Stimulated activated CD4-positive, alpha-beta T cell treated with anti-CD3 and anti-CD28 coated beads, Interleukin-12 subunit alpha, Interleukin-12 subunit beta, amount 100 ng/mL, for 48 hours (primary cell): ENCODE data around the gene HCN1.

ENCODE experiments used
- DNase-seq, 3 donors: peaks; one replicate each; pipeline ENCODE4 v3.0.0-alpha.2; 2020; ENCODE audit warnings: low read depth in 2 of 3, low spot score in 1 of 3

Gene HCN1

DNA sequence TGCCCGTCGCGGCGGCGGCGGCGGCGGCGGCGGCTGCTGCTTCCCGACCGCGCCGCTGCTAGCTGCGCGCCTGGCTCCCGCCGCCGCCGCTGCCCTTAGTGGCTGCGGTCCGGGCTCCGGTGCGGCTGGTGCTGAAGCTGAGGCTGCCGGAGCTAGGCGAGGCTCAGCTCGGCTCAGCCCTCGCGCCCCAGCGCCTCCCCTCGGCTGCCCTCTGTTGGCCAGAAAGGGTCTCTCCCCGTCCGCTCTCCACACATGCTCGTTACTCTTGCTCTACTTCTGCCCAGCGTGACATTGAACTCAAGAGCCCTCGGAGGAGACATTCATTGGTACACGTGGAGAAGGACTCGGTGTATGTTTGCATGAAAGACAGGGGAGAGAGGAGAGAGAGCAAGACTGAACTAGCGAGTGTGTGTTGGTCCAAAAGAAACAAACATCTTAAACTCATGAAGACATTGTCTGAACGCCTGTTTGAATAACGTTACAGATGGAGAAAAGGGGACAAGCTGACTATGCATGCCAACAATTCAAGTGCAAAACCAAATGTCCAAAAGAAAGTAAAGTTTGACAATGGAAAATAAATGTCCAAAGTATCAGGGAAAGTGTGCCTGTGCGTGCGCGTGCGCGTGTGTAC, at the start of gene HCN1:
Gene HCN1 (minus strand): TSS at position 175 of the 631 bp plus-strand sequence.
- DNase-seq: peak; percentile 30 to 40 (median 35)

DNA sequence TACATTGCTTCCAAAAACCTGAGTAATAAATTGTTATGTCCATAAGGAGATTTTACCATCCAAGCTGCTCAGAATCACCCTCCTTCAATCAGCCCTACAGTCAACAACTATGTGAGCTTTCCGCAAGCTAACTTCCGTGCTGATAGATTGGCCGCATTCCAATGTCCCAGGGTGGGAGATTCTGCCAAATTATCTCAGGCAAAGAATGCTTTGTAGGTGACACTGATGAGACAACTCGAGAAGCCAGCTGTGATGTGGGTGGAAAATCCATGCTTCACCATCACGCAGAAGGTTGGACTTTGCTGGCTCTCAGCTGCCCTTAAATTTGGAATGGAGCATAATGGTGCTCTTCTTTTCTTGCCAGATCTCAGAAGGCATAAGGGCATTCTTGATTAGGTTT, 44.9 kb upstream of the HCN1 start:
- DNase-seq: no peak

DNA sequence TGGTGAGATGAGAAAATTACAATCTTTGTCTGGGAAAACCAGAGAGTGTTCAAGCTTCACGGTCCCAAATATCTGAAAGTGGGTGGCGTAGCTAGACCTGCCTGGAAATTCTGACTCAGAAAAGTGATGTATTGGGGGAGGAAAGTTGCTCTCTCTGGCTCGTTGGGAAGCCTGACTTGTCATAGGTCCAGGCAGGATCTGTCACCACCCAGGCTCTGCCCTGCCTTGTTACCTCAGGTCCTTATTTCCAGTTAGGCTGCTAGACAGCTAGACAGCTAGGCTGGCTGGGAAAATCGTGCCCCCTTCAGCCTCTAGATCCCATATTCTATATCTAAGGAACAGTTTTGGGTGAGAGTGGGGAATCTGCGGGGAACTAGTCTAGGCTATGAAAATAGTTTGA, 41.0 kb upstream of the HCN1 start:
- no peak for DNase-seq

DNA sequence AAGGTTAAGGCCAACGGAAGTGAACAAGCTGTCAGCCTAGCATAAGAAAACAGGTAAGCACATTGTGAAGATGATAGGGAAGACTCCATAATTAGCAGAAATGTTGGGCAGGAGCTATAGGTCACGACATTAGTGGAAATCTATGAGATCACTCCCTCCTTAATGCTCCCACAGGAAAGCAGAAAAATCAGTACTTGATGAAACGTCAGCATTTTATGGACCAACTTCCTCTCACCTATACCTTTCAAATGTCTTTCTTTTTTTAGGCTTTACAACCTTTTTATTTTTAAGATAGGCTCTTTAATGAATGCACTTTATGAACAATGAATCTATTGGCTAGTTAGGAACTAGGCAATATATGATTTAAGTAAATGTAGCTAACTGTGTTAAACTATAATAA, 29.4 kb upstream of the HCN1 start:
- no peak for DNase-seq

DNA sequence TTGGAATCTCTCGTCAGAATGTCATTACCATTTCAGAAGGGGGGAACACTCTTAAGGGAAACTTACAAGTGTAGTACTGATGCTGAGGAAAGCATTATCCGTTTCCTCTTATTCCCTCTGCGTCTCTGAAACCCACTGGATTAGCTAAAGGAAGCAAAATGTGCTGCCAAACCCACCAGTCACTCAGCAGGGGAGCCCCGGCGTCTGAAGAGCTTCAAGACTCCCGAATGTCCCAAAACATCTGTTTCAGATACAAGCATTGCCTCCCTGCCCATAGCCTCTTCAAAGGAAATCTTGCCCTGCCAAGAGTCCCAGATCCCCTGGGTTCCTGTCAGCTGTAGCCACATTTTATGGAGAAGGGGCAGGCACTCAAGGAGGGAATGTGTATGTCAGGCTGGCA, 1.0 kb upstream of the HCN1 start:
- DNase-seq: no peak

DNA sequence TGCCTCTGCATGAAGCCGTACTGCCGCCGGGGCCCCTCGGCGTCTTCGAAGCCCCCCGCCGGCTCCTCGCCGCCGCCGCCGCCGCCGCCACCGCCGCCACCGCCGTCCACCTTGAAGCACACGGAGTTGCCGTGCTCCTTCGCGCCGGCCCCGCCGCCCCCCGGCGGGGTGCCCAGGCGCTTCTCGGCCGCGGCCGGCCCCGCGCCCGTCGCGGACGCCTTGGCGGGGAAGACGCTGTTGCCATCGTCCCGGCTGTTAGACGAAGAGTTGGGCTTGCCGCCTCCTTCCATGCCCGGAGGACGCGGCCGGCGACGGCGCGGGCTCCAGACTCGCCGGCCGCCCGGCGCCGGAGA, 400 bp downstream of the HCN1 start:
- no peak for DNase-seq

DNA sequence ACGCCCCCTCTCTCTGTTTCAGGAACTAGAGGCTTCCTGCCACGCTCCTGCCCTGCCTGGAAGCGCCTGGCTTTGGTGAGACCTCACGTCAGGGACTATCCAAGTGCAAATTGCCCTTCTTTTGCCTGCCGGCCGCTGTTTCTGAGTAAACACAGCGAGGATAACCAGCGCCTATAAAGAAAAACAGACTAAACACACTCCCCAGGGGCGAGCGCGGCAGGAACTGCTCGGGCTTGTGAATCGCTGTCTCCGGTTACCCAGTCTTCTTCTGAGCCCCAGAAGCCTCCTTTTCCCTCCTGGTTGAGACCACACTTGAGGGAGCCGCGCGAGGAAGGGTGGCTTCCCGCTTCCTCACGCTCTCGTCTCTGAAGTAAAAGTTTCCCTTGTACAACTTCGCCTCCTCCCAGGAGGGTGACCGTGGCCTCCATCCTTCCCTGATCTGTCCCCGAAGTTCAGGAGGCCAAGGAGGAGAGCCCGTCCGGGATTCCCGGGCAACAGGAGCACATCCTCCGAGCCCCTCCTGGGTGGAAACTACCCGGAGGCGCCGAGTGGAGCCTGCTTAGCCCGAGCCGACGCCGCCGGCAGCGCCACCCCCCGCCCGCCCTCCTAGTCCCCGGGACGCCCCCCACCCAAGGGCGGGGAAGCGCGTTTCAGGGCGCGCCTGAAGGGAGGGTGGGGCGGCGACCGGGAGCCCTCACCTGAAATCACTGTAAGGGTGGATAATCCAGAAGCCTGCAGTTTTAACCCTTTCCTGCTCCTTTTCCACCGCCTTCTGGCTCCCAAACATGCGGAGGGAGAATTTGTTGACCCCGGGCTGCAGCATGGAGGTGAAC, 993 bp downstream of the HCN1 start:
- DNase-seq: no peak

DNA sequence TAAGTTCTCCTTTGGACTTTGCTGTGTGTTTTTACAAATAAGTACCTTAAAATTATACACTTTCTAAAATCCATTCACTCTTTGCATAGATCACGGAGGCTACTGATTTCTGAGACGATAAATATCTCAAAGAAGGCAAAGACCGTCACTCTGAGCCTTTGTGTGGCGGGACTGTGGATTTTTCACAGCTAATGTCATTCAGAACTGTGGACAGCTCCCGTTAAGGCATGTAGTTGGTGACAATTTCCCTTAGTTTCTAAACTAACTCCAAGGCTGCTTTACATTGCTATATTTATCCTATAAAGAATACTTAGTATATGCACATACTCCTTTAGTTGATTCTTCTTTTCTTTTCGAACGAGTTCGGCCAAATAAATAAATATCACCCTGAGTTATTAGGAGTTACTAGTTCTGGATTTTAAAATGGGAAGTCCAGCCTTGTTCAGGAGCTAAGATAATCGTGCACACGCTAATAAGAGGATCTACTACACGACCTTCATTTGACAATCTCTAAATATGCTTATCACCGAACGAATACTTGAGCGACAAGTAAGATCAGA, 1.8 kb downstream of the HCN1 start:
- no peak for DNase-seq

DNA sequence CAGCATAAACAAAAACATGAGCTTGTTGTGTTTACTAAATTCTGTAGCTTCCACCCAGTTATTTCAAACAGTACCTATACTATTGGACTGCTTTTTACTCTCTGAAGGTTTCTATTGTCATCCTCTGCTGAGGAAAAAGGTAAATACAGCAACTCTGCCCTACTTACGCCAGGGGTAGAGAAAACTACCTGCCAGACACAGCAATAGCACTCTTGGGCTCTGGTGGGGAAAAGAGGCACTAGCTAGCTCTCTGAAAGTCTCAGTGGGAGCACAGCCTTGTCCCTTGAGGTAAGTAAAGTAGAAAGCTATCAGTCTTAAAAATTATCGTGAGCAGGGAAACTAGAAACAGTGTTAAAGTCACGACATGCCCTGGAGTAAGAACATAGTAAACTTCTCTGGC, 3.7 kb downstream of the HCN1 start:
- DNase-seq: no peak

DNA sequence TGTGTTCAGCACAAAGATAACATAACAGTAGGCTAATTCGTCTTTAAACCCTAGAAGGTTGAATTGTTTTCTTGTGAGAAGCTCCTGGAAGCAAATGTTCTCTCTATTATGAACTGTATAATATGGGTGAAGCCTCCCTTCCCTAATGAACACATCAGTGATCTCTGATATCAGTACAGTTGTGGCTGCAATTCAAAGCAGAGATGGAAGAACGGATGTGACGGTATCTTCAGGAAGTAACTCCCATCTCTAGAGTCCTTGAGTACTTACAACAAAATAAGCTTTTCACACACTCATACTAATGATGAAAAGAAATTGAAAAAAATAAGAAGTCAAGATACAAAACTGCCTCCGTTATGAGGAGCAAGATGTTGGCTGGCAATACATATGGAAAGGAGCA, 4.5 kb downstream of the HCN1 start:
- DNase-seq: no peak

DNA sequence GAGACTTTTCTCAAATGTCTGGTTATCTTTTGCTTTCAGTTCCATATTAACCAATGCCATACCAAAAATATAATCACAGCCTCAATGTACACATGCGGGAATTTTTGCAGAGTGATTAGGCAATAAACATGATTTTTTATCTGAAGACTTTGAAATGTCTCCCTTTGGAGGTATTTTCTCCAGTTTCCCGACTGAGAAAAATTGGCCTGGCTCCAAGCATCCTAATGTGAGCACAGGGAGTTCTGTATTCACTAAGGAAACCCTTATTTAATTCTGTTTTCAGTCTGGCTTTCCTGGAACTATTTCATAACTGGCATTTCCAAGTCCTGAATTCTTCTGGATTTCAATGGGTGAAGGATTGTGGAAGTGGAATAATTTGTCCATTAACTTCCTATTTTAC, 8.5 kb downstream of the HCN1 start:
- no peak for DNase-seq

DNA sequence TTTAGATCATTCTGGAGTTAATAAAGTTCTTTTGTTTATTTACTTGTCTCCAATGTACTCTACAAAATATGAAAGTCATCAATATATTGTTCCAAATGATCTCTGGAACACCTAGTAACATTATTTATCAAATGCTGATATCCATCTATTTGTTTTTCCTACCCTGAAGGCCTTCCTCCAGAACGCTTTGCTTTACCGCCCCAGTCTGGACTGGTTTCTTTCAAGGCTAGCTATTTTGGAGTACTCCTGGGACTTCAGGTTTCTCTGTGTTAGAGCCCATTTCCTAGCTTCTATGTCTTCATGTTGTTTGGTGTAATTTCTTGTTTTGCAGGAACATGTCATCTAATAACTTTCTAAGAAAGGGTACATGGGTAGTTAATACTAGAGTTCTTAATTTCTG, 9.6 kb downstream of the HCN1 start:
- DNase-seq: no peak

DNA sequence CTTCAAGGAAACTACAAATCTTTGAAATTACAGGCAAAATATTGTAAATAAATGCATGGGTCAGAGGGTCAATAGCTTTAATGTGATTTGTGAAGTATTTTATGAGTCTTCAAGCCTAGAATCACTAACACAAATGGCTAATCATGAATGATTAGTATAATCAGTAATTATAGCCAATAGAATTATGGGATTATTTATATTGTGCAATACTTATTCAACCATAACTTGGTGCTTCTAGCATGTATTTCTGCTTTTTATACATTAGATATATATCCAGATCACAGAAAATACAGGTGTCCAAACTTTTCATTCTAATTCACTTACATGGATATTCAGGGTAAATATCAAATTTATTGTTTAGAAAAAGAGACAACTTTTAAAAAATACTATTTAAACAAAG, 12.1 kb downstream of the HCN1 start:
- no peak for DNase-seq

DNA sequence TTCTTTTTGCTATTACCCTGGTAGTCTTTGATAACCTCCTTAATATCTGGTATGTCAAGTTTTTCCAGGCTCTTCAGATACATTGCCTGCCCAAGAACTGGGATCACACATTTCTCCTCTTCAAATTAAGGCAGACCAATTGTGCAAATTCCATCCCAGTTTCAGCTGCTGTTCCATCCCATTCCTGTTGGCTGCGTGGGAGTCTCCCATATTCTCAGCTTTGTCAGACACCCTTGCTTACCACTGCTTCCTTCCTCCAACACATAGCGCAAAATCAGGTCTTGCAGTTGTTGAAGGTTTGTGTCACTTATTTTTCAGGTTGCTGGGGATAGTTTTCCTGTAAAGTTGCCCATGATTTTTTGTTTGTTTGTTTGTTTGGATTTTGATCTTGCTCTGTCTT, 15.2 kb downstream of the HCN1 start:
- no peak for DNase-seq

DNA sequence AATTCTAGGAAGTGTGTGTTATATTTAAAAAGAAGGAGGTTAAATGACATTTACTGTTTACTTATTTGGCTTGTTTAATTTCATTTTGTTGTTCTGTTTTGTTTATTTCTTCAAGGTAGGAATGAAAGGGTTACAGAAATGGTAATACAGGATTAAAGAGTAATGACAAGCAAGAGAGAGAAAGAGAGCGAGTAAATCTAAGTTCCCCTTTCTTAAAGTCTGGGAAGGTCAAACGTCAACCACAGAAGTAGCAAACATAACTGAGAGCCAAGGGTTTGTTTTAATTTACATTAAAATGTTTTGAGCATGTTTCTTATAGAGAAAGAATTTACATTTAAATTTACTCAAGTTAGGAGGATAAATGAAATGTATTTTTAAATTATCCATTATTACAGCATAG, 18.7 kb downstream of the HCN1 start:
- no peak for DNase-seq

DNA sequence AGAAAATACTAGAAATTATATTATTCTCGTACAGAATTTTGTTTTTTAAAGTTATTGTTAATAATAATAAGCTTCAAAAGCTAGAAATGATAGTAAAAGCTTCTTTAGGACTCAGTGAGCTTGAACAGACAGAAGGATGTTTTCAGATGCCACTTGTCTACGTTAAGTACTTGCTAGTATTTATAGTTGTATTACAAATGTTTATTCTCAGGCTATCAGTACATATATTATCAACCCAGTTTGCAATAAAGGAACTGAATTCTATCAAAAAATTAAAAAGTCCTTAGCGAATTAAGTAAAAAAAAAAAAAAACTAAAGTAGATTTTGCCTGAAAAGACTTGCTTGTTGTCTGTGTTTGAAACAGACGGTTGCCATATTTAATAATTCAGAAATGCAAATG, 23.9 kb downstream of the HCN1 start:
- DNase-seq: no peak

DNA sequence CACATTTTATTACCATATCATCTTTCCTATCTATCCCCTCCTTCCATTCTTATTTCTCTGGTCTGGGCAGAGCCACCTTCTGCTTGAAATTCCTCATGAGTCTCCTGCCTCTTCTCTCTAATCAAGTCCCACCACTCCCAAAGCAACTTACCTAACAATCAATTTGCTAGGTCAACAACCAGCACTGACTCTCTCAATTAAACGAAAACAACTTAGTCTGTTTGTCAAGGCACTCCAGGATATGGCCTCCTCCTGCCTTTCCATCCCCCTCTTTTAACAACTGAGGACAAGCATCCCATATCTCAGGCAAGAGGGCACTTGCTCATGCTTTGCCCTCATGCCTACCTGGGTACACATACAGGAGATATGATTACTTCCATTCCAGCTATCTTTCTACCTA, 47.4 kb downstream of the HCN1 start:
- no peak for DNase-seq

DNA sequence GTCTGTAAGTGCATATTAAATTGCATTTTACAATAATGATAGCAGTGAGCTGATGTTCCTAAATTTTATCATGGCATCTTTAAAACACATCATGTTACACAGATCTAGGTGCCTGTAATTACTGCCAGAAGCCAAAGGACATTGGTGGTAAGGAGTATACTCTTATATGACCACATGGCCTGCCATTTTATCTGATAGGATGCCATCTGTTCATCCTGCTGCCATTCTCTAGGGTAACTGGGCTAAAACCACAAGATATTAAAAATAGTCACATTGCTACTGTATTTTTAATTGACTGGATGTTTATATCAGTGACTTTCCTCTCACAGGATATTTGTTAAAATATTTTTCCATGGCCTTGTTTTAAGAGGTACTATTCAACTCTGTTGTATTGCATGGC, 53.1 kb downstream of the HCN1 start:
- no peak for DNase-seq

DNA sequence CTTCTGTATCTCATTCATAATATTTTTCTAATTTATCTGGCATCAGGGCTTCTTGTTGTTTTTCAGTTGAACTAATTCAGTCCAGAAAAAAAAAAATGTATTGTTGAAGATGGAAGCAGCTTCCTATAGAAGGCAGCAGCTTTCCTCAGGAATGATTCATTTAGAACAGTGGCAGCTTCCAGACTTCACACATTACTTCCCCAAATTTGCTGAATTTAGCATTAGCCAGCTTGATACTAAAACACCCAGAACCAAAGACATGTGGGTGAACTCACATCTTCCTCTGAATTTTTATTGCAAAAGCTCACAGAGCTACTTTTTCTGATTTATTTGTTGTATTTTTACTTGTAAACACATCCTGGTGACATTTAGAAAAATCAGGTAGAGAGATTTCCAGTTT, 53.8 kb downstream of the HCN1 start:
- DNase-seq: no peak

DNA sequence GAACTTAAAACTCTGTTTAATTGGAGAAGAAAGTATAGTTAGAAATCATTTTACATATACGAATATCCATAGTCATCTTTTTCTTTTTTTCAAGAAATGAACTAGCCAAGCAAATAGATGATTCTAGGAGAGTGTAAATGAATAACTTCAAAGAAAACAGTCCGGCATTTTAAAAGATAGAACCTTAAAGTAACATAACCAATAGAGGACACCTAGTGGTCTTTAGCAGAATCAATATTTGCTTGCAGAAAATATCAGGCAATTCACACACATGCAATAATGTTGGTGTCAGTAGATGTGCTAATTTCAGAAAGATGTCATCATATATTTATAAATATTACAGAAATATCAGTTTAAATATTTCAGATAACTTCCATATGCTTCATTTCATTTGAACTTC, 57.1 kb downstream of the HCN1 start:
- DNase-seq: no peak

DNA sequence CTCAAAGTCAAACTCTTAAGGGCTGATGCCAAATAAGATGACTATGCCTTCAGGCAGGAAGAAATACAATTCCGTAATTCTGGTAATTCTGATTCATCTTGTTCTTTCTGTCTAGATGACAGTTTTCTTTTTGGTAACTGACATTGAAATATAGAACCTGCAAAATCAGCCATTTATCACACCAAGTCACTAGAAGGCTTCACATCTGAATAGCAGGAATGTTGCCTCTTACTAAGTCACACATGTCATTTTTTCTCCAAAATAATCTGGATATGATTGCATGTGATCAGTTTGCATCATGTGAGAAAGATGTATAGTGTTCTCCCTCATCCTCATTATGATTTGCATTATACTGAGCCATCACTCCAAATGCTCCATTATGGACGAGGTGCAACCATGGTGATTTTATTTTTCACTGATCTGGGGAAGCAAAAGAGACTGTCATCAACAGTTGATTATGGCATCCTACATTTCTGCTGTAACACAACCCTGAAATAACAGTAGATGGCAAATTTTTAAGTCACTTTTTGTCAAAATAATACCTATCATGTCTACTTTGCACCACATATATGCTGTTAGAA, 69.0 kb downstream of the HCN1 start:
- no peak for DNase-seq

DNA sequence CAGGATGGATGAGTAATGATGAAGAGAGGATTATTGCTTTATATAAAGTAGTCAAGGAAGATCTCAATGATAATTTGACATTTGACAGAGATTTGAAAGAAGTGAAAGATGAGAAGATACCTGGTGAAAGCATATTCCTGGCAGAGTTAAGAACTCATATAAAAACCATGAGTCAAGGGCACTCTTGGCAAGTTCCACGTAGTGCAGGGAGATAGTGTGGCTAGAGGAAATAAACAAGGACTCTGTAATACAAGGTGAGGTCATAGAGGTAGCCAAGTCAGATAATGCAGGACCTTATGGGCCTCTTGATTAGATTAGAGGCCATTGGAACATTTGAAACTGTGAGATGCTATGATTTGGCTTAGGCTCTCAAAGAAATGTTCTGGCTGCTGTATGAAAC, 72.3 kb downstream of the HCN1 start:
- DNase-seq: no peak
